ENCODE results near the gene USP12.
A peak's percentile ranks its signal among the peaks of the same experiment; 100 is the strongest.

The USP12 gene

GRCh38 chr13:27041341-27041740 lies 130.3 kb downstream of the USP12 start:
- no peak for FAIRE-seq

GRCh38 chr13:27040826-27041108 lies 130.8 kb downstream of the USP12 start:
- FAIRE-seq: no peak

More at GRCh38 chr13:27041341-27041740, 130.3 kb downstream of the USP12 start:
- DNase-seq (ENCODE audit: insufficient read length, low spot score): no peak

GRCh38 chr13:27039171-27039701 lies 132.4 kb downstream of the USP12 start:
- no peak for FAIRE-seq
- no peak for DNase-seq (ENCODE audit: insufficient read length, low spot score)

More at GRCh38 chr13:27040826-27041108, 130.8 kb downstream of the USP12 start:
- no peak for DNase-seq (ENCODE audit: insufficient read length, low spot score)

GRCh38 chr13:27038323-27038722 lies 133.3 kb downstream of the USP12 start:
- FAIRE-seq: no peak
- DNase-seq (ENCODE audit: insufficient read length, low spot score): peak; percentile 38

- DNase-seq (ENCODE audit: insufficient read length, low spot score): no peak
- FAIRE-seq: no peak
Observed at GRCh38 chr13:27037571-27037970, 134.0 kb downstream of the USP12 start.

- DNase-seq (ENCODE audit: insufficient read length, low spot score): no peak
- FAIRE-seq: no peak
Observed at GRCh38 chr13:27037171-27037570, 134.4 kb downstream of the USP12 start.

GRCh38 chr13:27036236-27036981 lies 135.2 kb downstream of the USP12 start:
- DNase-seq (ENCODE audit: insufficient read length, low spot score) (no peak), FAIRE-seq (no peak)

- FAIRE-seq (peak; percentile 4), DNase-seq (ENCODE audit: insufficient read length, low spot score) (no peak)
Observed at GRCh38 chr13:27035892-27036235, 135.7 kb downstream of the USP12 start.

GRCh38 chr13:27034678-27035111 lies 136.9 kb downstream of the USP12 start:
- DNase-seq (ENCODE audit: insufficient read length, low spot score) (no peak), FAIRE-seq (no peak)

- no peak for FAIRE-seq
Observed at GRCh38 chr13:27028683-27029480, 142.7 kb downstream of the USP12 start.

GRCh38 chr13:27027086-27027667 lies 144.4 kb downstream of the USP12 start:
- FAIRE-seq (no peak), DNase-seq (ENCODE audit: insufficient read length, low spot score) (no peak)

More at GRCh38 chr13:27028683-27029480, 142.7 kb downstream of the USP12 start:
- DNase-seq (ENCODE audit: insufficient read length, low spot score): no peak

GRCh38 chr13:27026396-27026795 lies 145.2 kb downstream of the USP12 start:
- DNase-seq (ENCODE audit: insufficient read length, low spot score) (no peak), FAIRE-seq (no peak)

GRCh38 chr13:27024776-27025492 lies 146.7 kb downstream of the USP12 start:
- FAIRE-seq (no peak), DNase-seq (ENCODE audit: insufficient read length, low spot score) (no peak)

GRCh38 chr13:27024074-27024461 lies 147.5 kb downstream of the USP12 start:
- no peak for FAIRE-seq

GRCh38 chr13:27023385-27024073 lies 148.1 kb downstream of the USP12 start:
- DNase-seq (ENCODE audit: insufficient read length, low spot score) (no peak), FAIRE-seq (no peak)

More at GRCh38 chr13:27024074-27024461, 147.5 kb downstream of the USP12 start:
- DNase-seq (ENCODE audit: insufficient read length, low spot score): no peak

- FAIRE-seq: no peak
- DNase-seq (ENCODE audit: insufficient read length, low spot score): no peak
Observed at GRCh38 chr13:27022571-27023311, 148.9 kb downstream of the USP12 start.

- DNase-seq (ENCODE audit: insufficient read length, low spot score): no peak
- FAIRE-seq: no peak
Observed at GRCh38 chr13:27020415-27020814, 151.2 kb downstream of the USP12 start.

GRCh38 chr13:27018882-27019281 lies 152.7 kb downstream of the USP12 start:
- FAIRE-seq (no peak), DNase-seq (ENCODE audit: insufficient read length, low spot score) (no peak)

GRCh38 chr13:27018344-27018861 lies 153.2 kb downstream of the USP12 start:
- DNase-seq (ENCODE audit: insufficient read length, low spot score) (no peak), FAIRE-seq (no peak)

Data from HTR-8/SVneo (cell line).